Endothelial cell (in vitro differentiated cells): ENCODE data around the gene ATP6V0E2. TPM values are rescaled to one million over a fixed set of nuclear protein-coding genes. Genes with fewer than 3 reads are reported as not detected.
A peak's percentile ranks its signal among the peaks of the same experiment; 100 is the strongest.

Experiments used
- DNase-seq: peaks from one replicate; pipeline ENCODE4 v3.0.0; 2021; ENCODE audit warnings: low spot score
- H3K27ac Mint-ChIP-seq: one replicate; pipeline ENCODE4 v1.8.0; 2021; ENCODE audit warnings: mixed read lengths, inconsistent platforms; ENCODE audit not compliant: unreplicated experiment
- H3K27me3 Mint-ChIP-seq: one replicate; pipeline ENCODE4 v1.8.0; 2021; ENCODE audit warnings: mild to moderate bottlenecking, moderate library complexity, mixed read lengths, inconsistent platforms; ENCODE audit not compliant: unreplicated experiment
- H3K36me3 Mint-ChIP-seq: one replicate; pipeline ENCODE4 v1.8.0; 2021; ENCODE audit warnings: mild to moderate bottlenecking, low read depth, mixed read lengths, inconsistent platforms; ENCODE audit not compliant: unreplicated experiment
- H3K4me1 Mint-ChIP-seq: one replicate; pipeline ENCODE4 v1.8.0; 2021; ENCODE audit warnings: mild to moderate bottlenecking, mixed read lengths, inconsistent platforms; ENCODE audit not compliant: unreplicated experiment
- H3K4me3 Mint-ChIP-seq: one replicate; pipeline ENCODE4 v1.8.0; 2021; ENCODE audit warnings: mild to moderate bottlenecking, mixed read lengths, inconsistent platforms; ENCODE audit not compliant: unreplicated experiment
- H3K9me3 Mint-ChIP-seq: one replicate; pipeline ENCODE4 v1.8.0; 2021; ENCODE audit warnings: mixed read lengths, inconsistent platforms; ENCODE audit not compliant: unreplicated experiment
- total RNA-seq: library from RNA; stranded (reverse); fragmentation: NEBNext Ultra II Directional; extraction: Animal tissue kit (Norgen Biotek cat#: 25700); gene quantifications from one replicate; pipeline ENCODE4 v1.2.1, GENCODE V29; 2021; ENCODE audit not compliant: unreplicated experiment
- TF ChIP-seq, protein P1 (sequence below): fragments of 200-600 bp; sonication (generic); IDR thresholded peaks from one replicate; pipeline ENCODE4 v1.5.0; 2021; ENCODE audit warnings: antibody characterized with exemption; ENCODE audit not compliant: unreplicated experiment

Gene ATP6V0E2
- total RNA-seq, 1 donor from 2014 or later, result 18.5 TPM

DNA sequence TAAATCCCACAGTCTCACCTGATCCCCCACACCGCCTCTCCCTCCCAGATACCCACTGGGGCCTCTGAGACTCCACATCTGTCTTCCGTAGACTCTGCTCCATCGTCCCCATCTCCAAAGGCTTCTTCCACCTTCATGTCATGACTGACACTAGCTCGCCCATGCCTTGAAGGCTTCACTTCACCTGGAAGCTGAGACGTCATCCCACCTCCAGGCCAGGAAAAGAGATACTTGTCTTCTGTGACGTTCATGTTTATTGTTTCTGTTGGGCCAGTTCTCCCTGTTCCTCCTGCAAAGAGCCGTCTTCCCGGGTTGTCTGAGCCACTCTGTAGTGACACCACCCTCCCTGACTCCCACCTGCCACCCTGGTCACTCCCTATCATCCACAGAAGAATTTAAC, 39.2 kb upstream of the ATP6V0E2 start:
- TF ChIP-seq, protein P1, sequence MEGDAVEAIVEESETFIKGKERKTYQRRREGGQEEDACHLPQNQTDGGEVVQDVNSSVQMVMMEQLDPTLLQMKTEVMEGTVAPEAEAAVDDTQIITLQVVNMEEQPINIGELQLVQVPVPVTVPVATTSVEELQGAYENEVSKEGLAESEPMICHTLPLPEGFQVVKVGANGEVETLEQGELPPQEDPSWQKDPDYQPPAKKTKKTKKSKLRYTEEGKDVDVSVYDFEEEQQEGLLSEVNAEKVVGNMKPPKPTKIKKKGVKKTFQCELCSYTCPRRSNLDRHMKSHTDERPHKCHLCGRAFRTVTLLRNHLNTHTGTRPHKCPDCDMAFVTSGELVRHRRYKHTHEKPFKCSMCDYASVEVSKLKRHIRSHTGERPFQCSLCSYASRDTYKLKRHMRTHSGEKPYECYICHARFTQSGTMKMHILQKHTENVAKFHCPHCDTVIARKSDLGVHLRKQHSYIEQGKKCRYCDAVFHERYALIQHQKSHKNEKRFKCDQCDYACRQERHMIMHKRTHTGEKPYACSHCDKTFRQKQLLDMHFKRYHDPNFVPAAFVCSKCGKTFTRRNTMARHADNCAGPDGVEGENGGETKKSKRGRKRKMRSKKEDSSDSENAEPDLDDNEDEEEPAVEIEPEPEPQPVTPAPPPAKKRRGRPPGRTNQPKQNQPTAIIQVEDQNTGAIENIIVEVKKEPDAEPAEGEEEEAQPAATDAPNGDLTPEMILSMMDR, result no peak
- H3K36me3 Mint-ChIP-seq, result peaks cover 8% of the 10 kb centered on the region
- H3K4me1 Mint-ChIP-seq, result peaks cover 18% of the 10 kb centered on the region
- H3K27ac Mint-ChIP-seq, result peak overlapping the region; percentile 2
- H3K9me3 Mint-ChIP-seq, result no peaks in the 10 kb centered on the region
- H3K4me3 Mint-ChIP-seq, result no peak overlapping the region
- peaks cover 21% of the 10 kb centered on the region for H3K27me3 Mint-ChIP-seq
- no peak for DNase-seq

DNA sequence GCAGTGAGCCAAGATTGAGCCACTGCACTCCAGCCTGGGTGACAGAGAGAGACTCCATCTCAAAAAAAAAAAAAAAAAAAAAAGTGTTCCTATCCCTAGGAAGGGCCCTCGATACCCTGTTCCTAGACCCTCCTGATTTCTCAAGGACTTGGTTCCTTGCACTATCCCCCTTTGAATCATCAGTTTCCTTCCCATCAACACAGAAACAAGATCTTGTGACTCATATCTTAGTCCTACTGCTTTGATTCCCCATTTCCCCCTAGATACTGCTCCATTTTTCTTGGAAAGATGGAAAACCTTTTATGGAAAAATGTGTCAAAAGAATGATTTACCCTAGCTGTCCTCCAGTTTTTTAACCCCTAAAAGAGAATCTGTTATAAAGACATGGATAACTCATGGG, 37.3 kb upstream of the ATP6V0E2 start:
- peaks cover 8% of the 10 kb centered on the region for H3K36me3 Mint-ChIP-seq
- H3K27ac Mint-ChIP-seq, result no peak overlapping the region
- no peak overlapping the region for H3K4me3 Mint-ChIP-seq
- TF ChIP-seq, protein P1, result no peak
- no peaks in the 10 kb centered on the region for H3K9me3 Mint-ChIP-seq
- no peak for DNase-seq
- H3K4me1 Mint-ChIP-seq, result peaks cover 19% of the 10 kb centered on the region
- H3K27me3 Mint-ChIP-seq, result peaks cover 21% of the 10 kb centered on the region

DNA sequence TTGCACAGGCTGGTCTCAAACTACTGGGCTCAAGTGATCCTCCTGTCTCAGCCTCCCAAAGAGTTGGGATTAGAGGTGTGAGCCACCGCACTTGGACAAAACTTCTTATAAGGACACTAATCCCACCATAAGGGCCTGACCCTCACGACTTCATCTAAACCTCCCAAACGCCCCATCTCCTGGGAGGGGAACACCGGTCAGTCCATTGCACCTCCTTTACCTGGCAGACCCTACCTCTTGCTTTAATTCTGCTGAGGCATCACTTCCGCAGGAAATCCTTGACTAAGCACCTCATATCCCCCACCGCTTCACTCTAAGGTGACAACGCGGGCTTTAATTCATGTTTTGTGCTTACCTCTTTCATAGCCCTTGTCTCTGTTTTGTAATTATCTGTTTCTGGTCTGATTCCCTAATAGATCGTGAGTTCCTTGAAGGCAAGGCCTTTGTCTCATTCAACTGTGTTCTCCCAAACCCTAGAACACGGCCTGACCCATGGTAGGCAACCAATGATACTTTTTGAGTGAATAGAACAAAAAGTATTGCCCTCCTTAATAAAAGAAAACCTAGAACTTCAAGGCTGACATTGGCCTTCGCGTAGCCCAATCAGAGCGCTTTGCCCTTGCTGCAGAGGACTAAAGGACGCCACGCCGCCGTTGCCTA, 36.1 kb upstream of the ATP6V0E2 start:
- DNase-seq, result no peak
- H3K9me3 Mint-ChIP-seq, result no peaks in the 10 kb centered on the region
- H3K4me1 Mint-ChIP-seq, result peaks cover 19% of the 10 kb centered on the region
- H3K36me3 Mint-ChIP-seq, result peaks cover 5% of the 10 kb centered on the region
- H3K4me3 Mint-ChIP-seq, result peak overlapping the region; percentile 90
- H3K27ac Mint-ChIP-seq, result peak overlapping the region; percentile 28
- peaks cover 15% of the 10 kb centered on the region for H3K27me3 Mint-ChIP-seq
- TF ChIP-seq, protein P1, result no peak

DNA sequence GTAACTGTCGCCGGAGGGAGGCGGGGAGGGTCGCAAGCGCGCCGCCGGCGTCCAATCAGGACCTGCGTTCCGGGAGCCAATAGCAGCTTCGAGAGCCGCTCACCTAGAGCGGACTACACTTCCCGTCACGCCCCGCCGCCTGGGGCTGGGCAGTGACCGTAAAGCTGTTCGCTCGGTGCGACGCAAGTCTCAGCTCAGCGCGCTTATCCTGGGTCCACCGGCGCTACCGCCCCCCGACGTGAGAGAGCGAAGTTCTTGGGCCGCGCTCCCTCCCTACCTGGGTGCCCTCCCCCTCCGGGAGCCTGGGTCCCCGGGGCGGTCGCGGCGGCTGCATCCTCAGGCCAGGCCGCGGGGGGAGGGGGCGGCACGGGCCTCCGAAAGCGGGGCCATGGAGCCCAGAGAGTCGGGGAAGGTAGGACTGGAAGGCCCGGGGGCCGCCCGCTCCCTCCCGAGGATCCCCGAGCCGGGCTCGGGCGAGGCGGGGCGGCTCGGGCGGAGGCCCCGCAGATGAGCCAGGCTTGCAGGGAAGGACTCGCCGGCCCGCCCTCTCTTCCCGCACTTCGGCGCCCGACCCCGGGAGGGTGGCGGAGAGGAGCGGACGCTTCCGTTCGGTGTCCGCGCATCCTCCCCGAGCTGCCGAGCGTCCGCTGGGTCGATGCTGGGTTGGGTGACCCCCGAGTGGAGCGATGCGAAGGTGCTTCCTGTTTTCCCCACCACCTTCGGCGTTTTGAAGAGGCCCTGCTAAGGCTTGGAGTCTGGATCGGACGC, 35.4 kb upstream of the ATP6V0E2 start, which contains the start of gene ZNF862:
Gene ZNF862, plus strand, starts transcription at position 152 of the 768 bp plus-strand sequence. Its CDS starts 237 bp downstream, at position 389.
- Mint-ChIP-seq H3K36me3 (peaks cover 5% of the 10 kb centered on the region), H3K4me1 (peaks cover 19% of the 10 kb centered on the region), H3K9me3 (no peaks in the 10 kb centered on the region), H3K27me3 (peaks cover 11% of the 10 kb centered on the region), H3K27ac (peak within 1 kb of the TSS; percentile 28), H3K4me3 (peak within 1 kb of the TSS; percentile 90)
- TF ChIP-seq, protein P1, result no peak
- DNase-seq, result peak; percentile 94

DNA sequence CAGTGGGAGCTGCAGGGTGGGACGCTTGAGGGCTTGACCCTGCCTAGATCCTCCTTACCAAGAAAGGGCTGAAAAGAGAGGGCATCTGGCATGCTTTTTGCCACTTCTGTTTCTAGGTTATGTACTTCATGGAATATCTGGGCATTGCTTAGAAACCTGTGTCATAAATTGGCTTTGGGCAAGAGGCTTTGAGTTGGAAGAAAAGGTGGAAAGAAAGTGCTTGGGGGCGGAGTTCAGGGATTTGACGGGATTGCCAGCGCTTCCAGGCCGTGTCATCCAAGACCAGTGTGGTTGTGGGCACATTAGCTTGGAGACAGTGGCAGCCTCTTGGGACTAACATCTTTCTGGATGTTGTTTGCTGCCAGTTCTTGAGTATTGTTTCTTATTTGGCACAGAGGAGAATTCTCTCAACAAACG, 34.8 kb upstream of the ATP6V0E2 start:
- TF ChIP-seq, protein P1, result no peak
- H3K4me3 Mint-ChIP-seq, result peak overlapping the region; percentile 89
- peaks cover 19% of the 10 kb centered on the region for H3K4me1 Mint-ChIP-seq
- no peak for DNase-seq
- H3K9me3 Mint-ChIP-seq, result no peaks in the 10 kb centered on the region
- H3K36me3 Mint-ChIP-seq, result peaks cover 5% of the 10 kb centered on the region
- peaks cover 11% of the 10 kb centered on the region for H3K27me3 Mint-ChIP-seq
- no peak overlapping the region for H3K27ac Mint-ChIP-seq
